K562 (cell line): ENCODE measurements around the gene MLC1.

ENCODE experiments used
- CCAR2 ChIP-seq: fragments of 200-400 bp; formaldehyde crosslinking; IDR thresholded peaks from 2 replicates; pipeline ENCODE4 v1.6.1; 2017; ENCODE audit warnings: mild to moderate bottlenecking, low read depth, low read length
- CHD2 ChIP-seq: IDR thresholded peaks from 2 replicates; pipeline ENCODE4 v1.6.1; 2011; ENCODE audit warnings: low read depth, low read length
- CTCF ChIP-seq, 3 experiments: IDR thresholded peaks in 2 of 3; conservative IDR thresholded peaks in 1 of 3; 2 replicates each; pipeline ENCODE4 v1.5.1; 2011 to 2012; ENCODE audit warnings: low read length in 3 of 3, mild to moderate bottlenecking in 3 of 3, control low read depth in 2 of 3, improper control_type of control experiment in 1 of 3, inconsistent platforms in 1 of 3, low read depth in 1 of 3, mixed read lengths in 1 of 3, moderate library complexity in 1 of 3; ENCODE audit not compliant: insufficient read depth in 2 of 3
- KLF1 ChIP-seq: fragments of 450-650 bp; IDR thresholded peaks from 2 replicates; pipeline ENCODE4 v1.6.1; 2016; ENCODE audit warnings: missing genetic modification characterization, missing compliant biosample characterization
- POLR2A ChIP-seq: fragments of 450-650 bp; conservative IDR thresholded peaks from 2 replicates; pipeline ENCODE4 v1.6.1; 2016
- SMAD1 ChIP-seq: fragments of 150-350 bp; IDR thresholded peaks from 2 replicates; pipeline ENCODE4 v1.6.1; 2014; ENCODE audit warnings: low read length, low read depth; ENCODE audit not compliant: partially characterized antibody
- TBP ChIP-seq: optimal IDR thresholded peaks from 2 replicates; pipeline ENCODE3; 2011; ENCODE audit warnings: low read depth, low read length, improper control_type of control experiment
- ZNF407 ChIP-seq: fragments of 450-650 bp; IDR thresholded peaks from 2 replicates; pipeline ENCODE4 v1.6.1; 2016; ENCODE audit warnings: low read depth
- ZSCAN29 ChIP-seq: fragments of 450-650 bp; IDR thresholded peaks from 2 replicates; pipeline ENCODE4 v1.6.1; 2017
- TF ChIP-seq, protein P1 (sequence below), 2 experiments: fragments of 450-650 bp; IDR thresholded peaks; 2 replicates each; pipeline ENCODE4 v1.6.1; 2016; ENCODE audit warnings: mild to moderate bottlenecking in 2 of 2, borderline replicate concordance in 1 of 2, low read depth in 1 of 2, moderate library complexity in 1 of 2
- TF ChIP-seq, protein P2 (sequence below): sonication (generic); formaldehyde crosslinking; IDR thresholded peaks from 2 replicates; pipeline ENCODE4 v1.8.0; 2022; ENCODE audit warnings: mild to moderate bottlenecking, missing genetic modification reagents

GRCh38 chr22:50089682-50090411 lies 4.6 kb upstream of the MLC1 start, which contains the start of gene MOV10L1:
- TF ChIP-seq, protein P1, sequence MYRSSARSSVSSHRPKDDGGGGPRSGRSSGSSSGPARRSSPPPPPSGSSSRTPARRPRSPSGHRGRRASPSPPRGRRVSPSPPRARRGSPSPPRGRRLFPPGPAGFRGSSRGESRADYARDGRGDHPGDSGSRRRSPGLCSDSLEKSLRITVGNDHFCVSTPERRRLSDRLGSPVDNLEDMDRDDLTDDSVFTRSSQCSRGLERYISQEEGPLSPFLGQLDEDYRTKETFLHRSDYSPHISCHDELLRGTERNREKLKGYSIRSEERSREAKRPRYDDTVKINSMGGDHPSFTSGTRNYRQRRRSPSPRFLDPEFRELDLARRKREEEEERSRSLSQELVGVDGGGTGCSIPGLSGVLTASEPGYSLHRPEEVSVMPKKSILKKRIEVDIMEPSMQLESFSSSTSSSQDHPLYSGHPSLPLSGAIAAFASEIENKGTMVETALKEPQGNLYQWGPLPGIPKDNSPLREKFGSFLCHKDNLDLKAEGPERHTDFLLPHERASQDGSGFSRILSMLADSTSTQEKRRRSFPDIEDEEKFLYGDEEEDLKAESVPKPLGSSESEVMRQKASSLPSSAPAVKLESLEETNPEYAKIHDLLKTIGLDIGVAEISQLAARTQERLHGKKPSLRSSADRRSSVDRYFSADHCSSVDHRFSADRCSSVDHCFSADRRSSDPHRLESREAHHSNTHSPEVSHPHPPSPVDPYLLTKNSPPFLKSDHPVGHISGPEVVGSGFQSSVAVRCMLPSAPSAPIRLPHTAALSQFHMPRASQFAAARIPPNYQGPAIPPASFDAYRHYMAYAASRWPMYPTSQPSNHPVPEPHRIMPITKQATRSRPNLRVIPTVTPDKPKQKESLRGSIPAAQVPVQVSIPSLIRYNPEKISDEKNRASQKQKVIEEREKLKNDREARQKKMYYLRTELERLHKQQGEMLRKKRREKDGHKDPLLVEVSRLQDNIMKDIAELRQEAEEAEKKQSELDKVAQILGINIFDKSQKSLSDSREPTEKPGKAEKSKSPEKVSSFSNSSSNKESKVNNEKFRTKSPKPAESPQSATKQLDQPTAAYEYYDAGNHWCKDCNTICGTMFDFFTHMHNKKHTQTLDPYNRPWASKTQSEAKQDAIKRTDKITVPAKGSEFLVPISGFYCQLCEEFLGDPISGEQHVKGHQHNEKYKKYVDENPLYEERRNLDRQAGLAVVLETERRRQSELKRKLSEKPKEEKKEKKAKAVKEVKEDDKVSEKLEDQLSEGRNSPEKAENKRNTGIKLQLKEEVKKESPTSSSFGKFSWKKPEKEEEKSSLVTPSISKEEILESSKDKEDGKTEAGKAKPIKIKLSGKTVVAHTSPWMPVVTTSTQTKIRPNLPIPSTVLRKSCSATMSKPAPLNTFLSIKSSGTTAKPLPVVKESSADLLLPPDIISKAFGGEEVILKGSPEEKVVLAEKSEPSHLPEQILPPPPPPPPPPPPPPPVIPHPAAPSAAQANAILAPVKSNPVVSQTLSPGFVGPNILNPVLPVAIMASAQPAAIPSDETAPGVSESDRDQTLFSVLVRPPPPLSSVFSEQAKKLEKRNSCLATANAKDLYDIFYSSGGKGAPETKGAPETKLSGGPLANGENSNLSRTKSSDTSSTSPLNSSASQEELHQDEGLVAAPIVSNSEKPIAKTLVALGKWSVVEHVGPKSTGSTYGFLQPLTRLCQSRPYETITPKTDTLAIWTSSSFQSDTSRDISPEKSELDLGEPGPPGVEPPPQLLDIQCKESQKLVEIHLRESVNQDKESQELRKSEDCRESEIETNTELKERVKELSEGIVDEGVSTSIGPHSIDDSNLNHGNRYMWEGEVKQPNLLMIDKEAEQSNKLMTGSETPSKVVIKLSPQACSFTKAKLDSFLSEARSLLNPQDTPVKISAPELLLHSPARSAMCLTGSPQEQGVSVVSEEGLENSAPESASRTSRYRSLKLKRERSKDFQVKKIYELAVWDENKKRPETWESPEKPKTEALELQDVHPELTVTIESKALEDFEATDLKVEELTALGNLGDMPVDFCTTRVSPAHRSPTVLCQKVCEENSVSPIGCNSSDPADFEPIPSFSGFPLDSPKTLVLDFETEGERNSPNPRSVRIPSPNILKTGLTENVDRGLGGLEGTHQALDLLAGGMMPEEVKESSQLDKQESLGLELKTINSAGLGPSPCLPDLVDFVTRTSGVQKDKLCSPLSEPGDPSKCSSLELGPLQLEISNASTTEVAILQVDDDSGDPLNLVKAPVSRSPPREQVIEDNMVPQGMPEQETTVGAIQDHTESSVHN (IDR thresholded peaks at IDR 0.05; ENCODE audit: borderline replicate concordance in 1 of 2, low read depth in 1 of 2): no peak
- TF ChIP-seq ZNF407 (no peak), SMAD1 (no peak), POLR2A (no peak), CTCF (IDR thresholded peaks at IDR 0.05 in 2 of 3, conservative IDR thresholded peaks at IDR 0.05 in 1 of 3; ENCODE audit: insufficient read depth in 2 of 3, low read depth in 1 of 3, low read length in 3 of 3) (no peak), ZSCAN29 (no peak), CCAR2 (no peak), KLF1 (tag) (no peak), TBP (no peak), CHD2 (no peak)
- TF ChIP-seq, protein P2, sequence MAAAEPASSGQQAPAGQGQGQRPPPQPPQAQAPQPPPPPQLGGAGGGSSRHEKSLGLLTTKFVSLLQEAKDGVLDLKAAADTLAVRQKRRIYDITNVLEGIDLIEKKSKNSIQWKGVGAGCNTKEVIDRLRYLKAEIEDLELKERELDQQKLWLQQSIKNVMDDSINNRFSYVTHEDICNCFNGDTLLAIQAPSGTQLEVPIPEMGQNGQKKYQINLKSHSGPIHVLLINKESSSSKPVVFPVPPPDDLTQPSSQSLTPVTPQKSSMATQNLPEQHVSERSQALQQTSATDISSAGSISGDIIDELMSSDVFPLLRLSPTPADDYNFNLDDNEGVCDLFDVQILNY: no peak
